ENCODE data around the gene PSMB5.

DNA sequence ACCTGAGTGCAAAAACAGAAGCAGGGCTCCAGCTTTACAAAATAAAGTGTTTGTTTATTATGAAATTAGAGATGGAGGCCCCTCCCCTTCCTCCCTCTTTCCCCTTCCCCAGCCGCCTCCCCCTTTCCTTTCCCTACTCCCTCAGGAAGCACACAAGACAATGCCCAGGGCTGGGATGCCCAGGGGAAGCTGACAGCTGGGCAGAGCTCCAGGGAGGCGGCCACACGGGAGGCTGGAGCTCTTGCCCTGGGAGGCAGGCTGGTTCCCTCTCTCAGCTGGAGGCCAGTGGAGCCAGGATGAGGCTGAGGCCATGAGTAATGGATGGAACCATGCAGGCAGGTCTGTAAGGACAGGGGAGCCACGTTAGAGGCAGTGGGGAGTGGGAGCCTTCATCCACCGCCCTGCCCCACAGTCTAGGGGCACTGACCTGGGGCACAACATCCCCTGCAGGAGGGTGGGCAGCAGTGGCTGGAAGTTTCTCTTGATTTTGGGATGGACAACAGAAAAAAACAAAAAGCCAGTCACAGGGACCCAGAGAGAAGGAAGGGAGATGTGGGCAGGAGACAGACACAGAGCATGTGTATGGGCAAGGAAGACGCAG is 12.4 kb upstream of the PSMB5 start:
- TF ChIP-seq CTCF (IDR thresholded peaks at IDR 0.05) (no peak), POLR2A (IDR thresholded peaks at IDR 0.05) (no peak)
